H9 (cell line): Measurements from ENCODE around the gene PTPRS. TPM values are rescaled to one million over a fixed set of nuclear protein-coding genes. Genes with fewer than 3 reads are reported as not detected.
A peak's percentile ranks its signal among the peaks of the same experiment; 100 is the strongest.

Experiments
- DNase-seq: peaks from one replicate; pipeline ENCODE4 v3.0.0-alpha.2; 2017
- H2AFZ ChIP-seq: one replicate; pipeline ENCODE4 v1.6.1; 2013; ENCODE audit warnings: mild to moderate bottlenecking, low read length, control low read depth, moderate library complexity
- H2AK5ac ChIP-seq: 2 replicates; pipeline ENCODE4 v1.6.1; 2013; ENCODE audit warnings: low read length, control low read depth, mixed read lengths; ENCODE audit not compliant: insufficient read length
- H2BK120ac ChIP-seq: one replicate; pipeline ENCODE4 v1.6.1; 2013; ENCODE audit warnings: low read depth, mild to moderate bottlenecking, low read length, control low read depth, inconsistent platforms; ENCODE audit not compliant: poor library complexity, severe bottlenecking
- H2BK12ac ChIP-seq: 2 replicates; pipeline ENCODE4 v1.6.1; 2013; ENCODE audit warnings: low read length, control low read depth, mixed read lengths, low read depth; ENCODE audit not compliant: insufficient read length
- H2BK15ac ChIP-seq: 2 replicates; pipeline ENCODE4 v1.6.1; 2013; ENCODE audit warnings: low read depth, low read length, control low read depth
- H2BK20ac ChIP-seq: one replicate; pipeline ENCODE4 v1.6.1; 2013; ENCODE audit warnings: low read depth, mild to moderate bottlenecking, low read length, control low read depth, inconsistent platforms; ENCODE audit not compliant: poor library complexity, severe bottlenecking
- H2BK5ac ChIP-seq: 2 replicates; pipeline ENCODE4 v1.6.1; 2013; ENCODE audit warnings: low read length, control low read depth, mixed read lengths; ENCODE audit not compliant: insufficient read length
- H3K14ac ChIP-seq: 2 replicates; pipeline ENCODE4 v1.6.1; 2013; ENCODE audit warnings: low read length, control low read depth; ENCODE audit not compliant: insufficient read depth
- H3K18ac ChIP-seq: 2 replicates; pipeline ENCODE4 v1.6.1; 2013; ENCODE audit warnings: low read depth, mild to moderate bottlenecking, mixed read lengths, low read length, control low read depth; ENCODE audit not compliant: insufficient read length
- H3K23ac ChIP-seq: 2 replicates; pipeline ENCODE4 v1.6.1; 2013; ENCODE audit warnings: low read length, control low read depth, mixed read lengths, low read depth; ENCODE audit not compliant: insufficient read length
- H3K23me2 ChIP-seq: 2 replicates; pipeline ENCODE4 v1.6.1; 2013; ENCODE audit warnings: low read depth, mild to moderate bottlenecking, mixed read lengths, low read length, control low read depth; ENCODE audit not compliant: insufficient read length, poor library complexity, severe bottlenecking
- H3K27ac ChIP-seq: 2 replicates; pipeline ENCODE4 v1.5.1; 2013; ENCODE audit warnings: low read length, control low read depth, mixed read lengths, low read depth; ENCODE audit not compliant: insufficient read length
- H3K27me3 ChIP-seq: 2 replicates; pipeline ENCODE4 v1.6.1; 2013; ENCODE audit warnings: low read length, control low read depth, inconsistent platforms; ENCODE audit not compliant: insufficient read depth
- H3K4ac ChIP-seq: 2 replicates; pipeline ENCODE4 v1.6.1; 2013; ENCODE audit warnings: low read depth, mild to moderate bottlenecking, control low read depth, inconsistent platforms, low read length, moderate library complexity
- H3K4me1 ChIP-seq: 2 replicates; pipeline ENCODE4 v1.6.1; 2013; ENCODE audit warnings: low read length, control low read depth, inconsistent platforms; ENCODE audit not compliant: insufficient read depth
- H3K4me2 ChIP-seq: 2 replicates; pipeline ENCODE4 v1.6.1; 2013; ENCODE audit warnings: low read length, control low read depth, mixed read lengths; ENCODE audit not compliant: insufficient read length, insufficient read depth
- H3K56ac ChIP-seq: 2 replicates; pipeline ENCODE4 v1.6.1; 2013; ENCODE audit warnings: low read depth, mild to moderate bottlenecking, mixed read lengths, low read length, control low read depth; ENCODE audit not compliant: insufficient read length
- H3K79me1 ChIP-seq: 2 replicates; pipeline ENCODE4 v1.6.1; 2013; ENCODE audit warnings: low read depth, mild to moderate bottlenecking, moderate library complexity, low read length, control low read depth, inconsistent platforms; ENCODE audit not compliant: insufficient read depth, poor library complexity, severe bottlenecking
- H3K79me2 ChIP-seq: 2 replicates; pipeline ENCODE4 v1.6.1; 2013; ENCODE audit warnings: low read length, control low read depth, inconsistent platforms; ENCODE audit not compliant: insufficient read depth
- H3K9ac ChIP-seq: 2 replicates; pipeline ENCODE4 v1.6.1; 2013; ENCODE audit warnings: low read length, control low read depth, mixed read lengths; ENCODE audit not compliant: insufficient read length; ENCODE audit errors: extremely low read depth
- H3K9me3 ChIP-seq: one replicate; pipeline ENCODE4 v1.6.1; 2013; ENCODE audit warnings: low read depth, low read length, inconsistent platforms; ENCODE audit not compliant: control insufficient read depth
- H3T11ph ChIP-seq: one replicate; pipeline ENCODE4 v1.6.1; 2013; ENCODE audit warnings: mild to moderate bottlenecking, low read length, control low read depth, inconsistent platforms
- H4K20me1 ChIP-seq: one replicate; pipeline ENCODE4 v1.6.1; 2013; ENCODE audit not compliant: control insufficient read depth, insufficient read length, insufficient read depth
- H4K5ac ChIP-seq: 2 replicates; pipeline ENCODE4 v1.6.1; 2013; ENCODE audit warnings: low read depth, mild to moderate bottlenecking, mixed read lengths, low read length, control low read depth; ENCODE audit not compliant: insufficient read length
- H4K8ac ChIP-seq: replicated peaks from 2 replicates; pipeline ENCODE4 v1.6.1; 2013; ENCODE audit warnings: low read length, control low read depth, mixed read lengths, low read depth; ENCODE audit not compliant: insufficient read length
- H4K91ac ChIP-seq: 2 replicates; pipeline ENCODE4 v1.6.1; 2013; ENCODE audit warnings: low read depth, mild to moderate bottlenecking, moderate library complexity, mixed read lengths, low read length, control low read depth; ENCODE audit not compliant: insufficient read length
- H3K27ac Mint-ChIP-seq, 3 experiments: 2 replicates in 2 of 3; 3 replicates in 1 of 3; pipeline ENCODE4 v1.8.0; 2020 to 2021; ENCODE audit warnings: mixed read lengths in 3 of 3, mild to moderate bottlenecking in 1 of 3, moderate library complexity in 1 of 3
- H3K27me3 Mint-ChIP-seq: 2 replicates; pipeline ENCODE4 v1.8.0; 2021; ENCODE audit warnings: low read depth, mild to moderate bottlenecking, moderate library complexity, mixed read lengths
- H3K36me3 Mint-ChIP-seq, 3 experiments: 2 replicates in 2 of 3; 3 replicates in 1 of 3; pipeline ENCODE4 v1.8.0; 2020 to 2021; ENCODE audit warnings: low read depth in 3 of 3, mixed read lengths in 3 of 3; ENCODE audit not compliant: insufficient read depth in 1 of 3
- H3K4me1 Mint-ChIP-seq, 2 experiments: 2 replicates each; pipeline ENCODE4 v1.8.0; 2020; ENCODE audit warnings: mixed read lengths in 2 of 2
- H3K4me3 Mint-ChIP-seq, 2 experiments: 2 replicates in 1 of 2; 3 replicates in 1 of 2; pipeline ENCODE4 v1.8.0; 2020 to 2021; ENCODE audit warnings: mild to moderate bottlenecking in 2 of 2, mixed read lengths in 2 of 2, moderate library complexity in 1 of 2
- H3K9me3 Mint-ChIP-seq, 2 experiments: 2 replicates in 1 of 2; 3 replicates in 1 of 2; pipeline ENCODE4 v1.8.0; 2020; ENCODE audit warnings: mild to moderate bottlenecking in 2 of 2, mixed read lengths in 2 of 2, moderate library complexity in 1 of 2
- CTCF ChIP-seq: fragments of 200-600 bp; sonication (generic); conservative IDR thresholded peaks from 3 replicates; pipeline ENCODE4 v1.8.0; 2021; ENCODE audit warnings: antibody characterized with exemption, mild to moderate bottlenecking
- WGBS: extraction: QIAGEN DNeasy Blood & Tissue Kit; methylation state at CpG from one replicate; pipeline ENCODE4 v1.1.7; 2013; ENCODE audit warnings: missing lambda C conversion rate, low lambda C conversion rate, mixed read lengths; ENCODE audit not compliant: insufficient read length; ENCODE audit errors: extremely low coverage; 5-methylcytosine and 5-hydroxymethylcytosine counted together
- total RNA-seq: library from RNA; stranded (reverse); gene quantifications from 2 replicates; pipeline ENCODE4 v1.2.1, GENCODE V29; 2021

The PTPRS gene
- total RNA-seq, 1 experiment from 2014 or later: 186 TPM

GRCh38 chr19:5336195-5336965 is 4.2 kb downstream of the PTPRS start:
- H3K27me3 Mint-ChIP-seq: peaks cover 6% of the 10 kb centered on the region
- no peak for DNase-seq
- no peak overlapping the region for H3K27ac ChIP-seq

More at GRCh38 chr19:5336195-5336965, 4.2 kb downstream of the PTPRS start:
- Histone ChIP-seq H4K20me1 (no peaks in the 10 kb centered on the region), H3K27me3 (peaks cover 4% of the 10 kb centered on the region), H3K56ac (no peak overlapping the region), H4K5ac (no peak overlapping the region), H3K23me2 (peaks cover 10% of the 10 kb centered on the region), H2BK5ac (no peak overlapping the region), H2BK20ac (no peak overlapping the region), H2AFZ (no peak overlapping the region), H3K9ac (no peak overlapping the region), H4K91ac (no peak overlapping the region), H4K8ac (no peak overlapping the region), H2BK15ac (no peak overlapping the region), H3K14ac (no peak overlapping the region), H3K4ac (no peak overlapping the region), H3K4me1 (no peaks in the 10 kb centered on the region), H3K79me2 (peaks cover 33% of the 10 kb centered on the region; the same call in 1 of the 2 replicates), H2AK5ac (no peak overlapping the region), H3K79me1 (peaks cover 6% of the 10 kb centered on the region), H3K18ac (no peak overlapping the region), H3K9me3 (no peaks in the 10 kb centered on the region), H2BK12ac (no peak overlapping the region), H3K23ac (no peak overlapping the region), H3K4me2 (no peak overlapping the region), H3T11ph (no peak overlapping the region), H2BK120ac (no peak overlapping the region)
- Mint-ChIP-seq H3K9me3 (peaks cover 2 to 3% of the 10 kb centered on the region in 2 experiments; a peak in 4 of 5 replicates), H3K4me1 (peaks cover 25 to 39% of the 10 kb centered on the region in 2 experiments), H3K27ac (peak overlapping the region in 2 of 3 experiments; percentile 4 to 45; a peak in 3 of 7 replicates), H3K4me3 (peak overlapping the region in 1 of 2 experiments; percentile 60; a peak in 3 of 5 replicates), H3K36me3 (peaks cover 10 to 29% (median 10%) of the 10 kb centered on the region in 3 experiments; a peak in 6 of 7 replicates)
- TF ChIP-seq CTCF: no peak
- WGBS: no CpG with 5 or more reads among the region's 21 CpGs
